Coronary artery (tissue), 2 donors: ENCODE measurements around the gene NLRC4.
"Not testable (repeated sequence)": the region's sequence is repeated elsewhere in the genome, so short reads cannot be mapped to it uniquely, and the experiment has no call there.

Source experiments
- DNase-seq: peaks from one replicate; pipeline ENCODE4 v3.0.0-alpha.2; 2017; ENCODE audit warnings: low spot score
- H3K27ac ChIP-seq, 2 donors: fragments of 200-600 bp; sonication (generic); one replicate each; pipeline ENCODE4 v1.5.1; 2016 to 2019
- H3K4me3 ChIP-seq: fragments of 200-600 bp; sonication (generic); 2 replicates; pipeline ENCODE4 v1.5.1; 2016; ENCODE audit warnings: mild to moderate bottlenecking, moderate library complexity
- CTCF ChIP-seq: fragments of 200-600 bp; sonication (generic); IDR thresholded peaks from one replicate; pipeline ENCODE4 v1.5.1; 2019; ENCODE audit warnings: antibody characterized with exemption

The NLRC4 gene

GRCh38 chr2:32228181-32228580 lies 36.5 kb downstream of the NLRC4 start:
- H3K27ac ChIP-seq: no peak overlapping the region
- TF ChIP-seq CTCF: no peak

GRCh38 chr2:32227492-32227891 lies 37.2 kb downstream of the NLRC4 start:
- no peak for TF ChIP-seq CTCF
- Histone ChIP-seq H3K27ac (no peak overlapping the region), H3K4me3 (no peak overlapping the region)
- no peak for DNase-seq

More at GRCh38 chr2:32228181-32228580, 36.5 kb downstream of the NLRC4 start:
- H3K4me3 ChIP-seq: no peak overlapping the region
- no peak for DNase-seq

GRCh38 chr2:32222966-32223365 lies 41.7 kb downstream of the NLRC4 start:
- no peak for DNase-seq
- no peak overlapping the region for H3K4me3 ChIP-seq
- no peak overlapping the region for H3K27ac ChIP-seq
- no peak for TF ChIP-seq CTCF

GRCh38 chr2:32220445-32220844 lies 44.2 kb downstream of the NLRC4 start:
- H3K4me3 ChIP-seq: no peak overlapping the region
- no peak for TF ChIP-seq CTCF
- no peak for DNase-seq
- no peak overlapping the region for H3K27ac ChIP-seq

GRCh38 chr2:32212295-32212694 lies 52.4 kb downstream of the NLRC4 start:
- H3K4me3 ChIP-seq: no peak overlapping the region
- TF ChIP-seq CTCF: no peak
- H3K27ac ChIP-seq: no peak overlapping the region
- DNase-seq: no peak

GRCh38 chr2:32210767-32211408 lies 53.8 kb downstream of the NLRC4 start:
- no peak for DNase-seq
- no peak overlapping the region for H3K4me3 ChIP-seq
- no peak for TF ChIP-seq CTCF
- no peak overlapping the region for H3K27ac ChIP-seq

GRCh38 chr2:32203428-32203827 lies 61.3 kb downstream of the NLRC4 start:
- not testable (repeated sequence) for H3K4me3 ChIP-seq, H3K27ac ChIP-seq, DNase-seq
